Loucy (cell line): ENCODE results near the gene CCDC33.
A peak's percentile ranks its signal among the peaks of the same experiment; 100 is the strongest.

ENCODE experiments used
- H2AFZ ChIP-seq: fragments of 200-600 bp; sonication (generic); 2 replicates; pipeline ENCODE4 v1.6.0; 2016; ENCODE audit warnings: antibody characterized with exemption, mild to moderate bottlenecking, low read length, moderate library complexity
- H3F3A ChIP-seq: fragments of 200-600 bp; 2 replicates; pipeline ENCODE4 v1.6.0; 2016; ENCODE audit warnings: antibody characterized with exemption, low read depth, mild to moderate bottlenecking
- H3K27me3 ChIP-seq: fragments of 200-600 bp; sonication (generic); 2 replicates; pipeline ENCODE4 v1.6.1; 2014; ENCODE audit warnings: low read length, mild to moderate bottlenecking; ENCODE audit not compliant: insufficient read depth, poor library complexity, severe bottlenecking
- H3K36me3 ChIP-seq: fragments of 200-600 bp; sonication (generic); 2 replicates; pipeline ENCODE4 v1.6.1; 2016; ENCODE audit warnings: low read length; ENCODE audit not compliant: insufficient read depth
- H3K4me1 ChIP-seq: fragments of 200-600 bp; sonication (generic); 2 replicates; pipeline ENCODE4 v1.5.1; 2014; ENCODE audit warnings: low read length, mild to moderate bottlenecking; ENCODE audit not compliant: insufficient read depth, poor library complexity, severe bottlenecking
- H3K4me2 ChIP-seq: fragments of 200-600 bp; sonication (generic); 2 replicates; pipeline ENCODE4 v1.6.0; 2014; ENCODE audit warnings: antibody characterized with exemption, low read length, low read depth, mild to moderate bottlenecking; ENCODE audit not compliant: poor library complexity, severe bottlenecking
- H3K4me3 ChIP-seq: fragments of 200-600 bp; sonication (generic); 2 replicates; pipeline ENCODE4 v1.5.1; 2014; ENCODE audit warnings: low read length, mild to moderate bottlenecking, mixed read lengths; ENCODE audit not compliant: poor library complexity, severe bottlenecking
- H3K79me2 ChIP-seq: fragments of 200-600 bp; sonication (generic); 2 replicates; pipeline ENCODE4 v1.6.1; 2014; ENCODE audit warnings: low read length; ENCODE audit not compliant: insufficient read depth
- H3K9ac ChIP-seq: fragments of 200-600 bp; sonication (generic); 2 replicates; pipeline ENCODE4 v1.6.0; 2014; ENCODE audit warnings: mild to moderate bottlenecking, low read depth, low read length, moderate library complexity; ENCODE audit not compliant: poor library complexity, severe bottlenecking
- H3K9me2 ChIP-seq: fragments of 200-600 bp; sonication (generic); replicated peaks from 2 replicates; pipeline ENCODE4 v1.6.1; 2016; ENCODE audit warnings: low read depth, low read length, mixed read lengths
- H3K9me3 ChIP-seq: fragments of 200-600 bp; sonication (generic); 2 replicates; pipeline ENCODE4 v1.6.1; 2014; ENCODE audit warnings: mild to moderate bottlenecking, antibody characterized with exemption, low read length, low read depth; ENCODE audit not compliant: insufficient read depth
- H4K20me1 ChIP-seq: fragments of 200-600 bp; sonication (generic); 2 replicates; pipeline ENCODE4 v1.6.0; 2014; ENCODE audit warnings: antibody characterized with exemption, low read length, mild to moderate bottlenecking; ENCODE audit not compliant: insufficient read depth, poor library complexity, severe bottlenecking
- CTCF ChIP-seq: fragments of 200-600 bp; sonication (generic); conservative IDR thresholded peaks from 2 replicates; pipeline ENCODE4 v1.5.1; 2014; ENCODE audit warnings: mild to moderate bottlenecking, antibody characterized with exemption, low read length
- EZH2phosphoT487 ChIP-seq: fragments of 200-600 bp; IDR thresholded peaks from 2 replicates; pipeline ENCODE4 v1.6.1; 2018; ENCODE audit warnings: antibody characterized with exemption, mild to moderate bottlenecking, moderate library complexity, borderline replicate concordance

Gene CCDC33

DNA sequence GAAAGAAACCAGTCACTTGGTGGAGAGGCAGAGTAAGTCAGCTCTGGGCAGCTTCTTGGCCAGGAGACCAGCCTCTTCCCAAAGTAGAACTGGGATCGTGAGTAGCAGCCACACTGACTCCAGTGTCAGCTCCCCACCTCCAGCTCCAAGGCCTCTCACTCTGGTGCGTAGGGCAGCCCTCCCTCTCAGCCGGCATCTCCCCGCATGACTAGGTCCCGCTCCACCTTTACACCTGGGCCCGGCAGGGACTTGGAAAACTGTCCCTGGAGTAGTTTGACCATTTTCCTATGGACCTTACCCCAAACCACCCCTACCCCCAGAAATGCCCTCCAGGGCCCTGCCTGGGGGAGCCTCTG lies 36.9 kb upstream of the CCDC33 start:
- no peak overlapping the region for H3K9ac ChIP-seq
- H3K4me1 ChIP-seq = peaks cover 36% of the 10 kb centered on the region
- no peaks in the 10 kb centered on the region for H3K27me3 ChIP-seq
- H2AFZ ChIP-seq = no peak overlapping the region
- H3F3A ChIP-seq = 0 out of 2 replicates have a peak, but pooled peaks cover under 1% of the 10 kb centered on the region
- peaks cover 42% of the 10 kb centered on the region; the same call in 1 of the 2 replicates for H3K36me3 ChIP-seq
- H3K9me3 ChIP-seq = no peaks in the 10 kb centered on the region
- TF ChIP-seq CTCF (no peak), EZH2phosphoT487 (no peak)
- H3K4me2 ChIP-seq = no peak overlapping the region
- H3K4me3 ChIP-seq = no peak overlapping the region
- H3K79me2 ChIP-seq = peaks cover 64% of the 10 kb centered on the region
- H4K20me1 ChIP-seq = peaks cover 14% of the 10 kb centered on the region
- H3K9me2 ChIP-seq = no peaks in the 10 kb centered on the region

- peaks cover 31% of the 10 kb centered on the region; the same call in 1 of the 2 replicates for H3K36me3 ChIP-seq
- peak overlapping the region; percentile 91 for H3K4me2 ChIP-seq
- H3K9me3 ChIP-seq = no peaks in the 10 kb centered on the region
- H3K79me2 ChIP-seq = peaks cover 68% of the 10 kb centered on the region
- no peaks in the 10 kb centered on the region for H3K27me3 ChIP-seq
- H3F3A ChIP-seq = peaks cover 7% of the 10 kb centered on the region
- no peaks in the 10 kb centered on the region for H3K9me2 ChIP-seq
- H3K4me1 ChIP-seq = peaks cover 48% of the 10 kb centered on the region
- peak overlapping the region; percentile 4 for H3K4me3 ChIP-seq
- TF ChIP-seq EZH2phosphoT487 (no peak), CTCF (no peak)
- H4K20me1 ChIP-seq = peaks cover 14% of the 10 kb centered on the region
- peak overlapping the region; percentile 4 for H3K9ac ChIP-seq
- H2AFZ ChIP-seq = no peak overlapping the region
These were observed 35.7 kb upstream of the CCDC33 start for GRCh38 chr15:74200412-74200815.

DNA sequence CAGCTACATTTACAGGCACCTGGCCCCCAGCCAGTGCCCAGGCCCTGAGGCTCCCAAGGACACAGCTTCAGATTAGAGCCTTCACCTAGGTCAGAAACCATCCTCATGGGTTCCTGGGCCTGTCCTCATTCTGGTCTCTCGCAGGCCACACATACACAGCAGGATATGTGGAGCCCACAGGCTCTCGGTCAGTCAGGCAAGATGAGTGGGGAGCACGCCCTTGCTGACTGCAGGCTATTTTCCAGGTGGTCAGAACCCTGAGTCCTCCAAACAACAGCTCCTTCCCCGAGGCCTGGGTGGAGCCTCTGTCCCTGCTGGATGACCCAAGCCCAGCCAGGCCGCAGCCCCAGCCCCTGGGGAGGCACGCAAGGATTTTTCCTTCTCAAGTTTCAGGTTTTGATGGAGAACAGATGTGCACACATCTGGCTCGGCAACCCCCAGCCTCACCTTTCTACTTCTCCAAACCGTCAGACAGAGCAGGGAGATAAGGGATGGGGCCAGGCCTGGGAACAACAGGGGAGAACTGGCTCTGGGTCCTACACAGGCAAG lies 35.2 kb upstream of the CCDC33 start:
- peak overlapping the region; percentile 75 for H3K4me3 ChIP-seq

More for the DNA sequence above, 35.2 kb upstream of the CCDC33 start:
- H4K20me1 ChIP-seq = peaks cover 14% of the 10 kb centered on the region
- TF ChIP-seq EZH2phosphoT487 (no peak), CTCF (no peak)
- H3K27me3 ChIP-seq = no peaks in the 10 kb centered on the region
- peaks cover 74% of the 10 kb centered on the region for H3K79me2 ChIP-seq
- peaks cover 7% of the 10 kb centered on the region for H3F3A ChIP-seq
- H2AFZ ChIP-seq = no peak overlapping the region
- peaks cover 25% of the 10 kb centered on the region; the same call in 1 of the 2 replicates for H3K36me3 ChIP-seq
- H3K9me3 ChIP-seq = no peaks in the 10 kb centered on the region
- H3K4me1 ChIP-seq = peaks cover 53% of the 10 kb centered on the region
- H3K4me2 ChIP-seq = peak overlapping the region; percentile 91
- peak overlapping the region; percentile 4 for H3K9ac ChIP-seq
- H3K9me2 ChIP-seq = no peaks in the 10 kb centered on the region
